K562 (cell line): Measurements from ENCODE around the gene TAF10. TPM values are rescaled to one million over a fixed set of nuclear protein-coding genes. Genes with fewer than 3 reads are reported as not detected.
A peak's percentile ranks its signal among the peaks of the same experiment; 100 is the strongest.

Experiments
- ATAC-seq: fragments of 200-7000 bp; cut with Tn5 transposase; 3 replicates; pipeline ENCODE4 v1.9.1; 2020; ENCODE audit warnings: moderate library complexity
- BruUV-seq: library from RNA; stranded (reverse); fragments of 400-500 nt; replicated peaks from 2 replicates; lab custom pipeline; 2021; lab: Mats Ljungman, UMichigan
- CTCF ChIA-PET: fragments of 300-600 bp; formaldehyde crosslinking; extraction: SDS; loops from one replicate; lab custom pipeline; 2021; ENCODE audit warnings: low intra/inter-chr PET ratio; lab: Yijun Ruan, JAX
- POLR2A ChIA-PET: fragments of 300-600, 350-650 bp; sonication (Branson Sonifier 250); formaldehyde crosslinking; extraction: SDS; loops from one replicate; lab custom pipeline; 2021; ENCODE audit warnings: antibody characterized with exemption, inconsistent platforms; lab: Yijun Ruan, JAX
- DNase-seq, 4 experiments: peaks; one replicate each; pipeline versions ENCODE4 v3.0.0 to v3.0.0-alpha.2; 2011 to 2018; ENCODE audit warnings: low spot score in 3 of 4, mixed read lengths in 3 of 4; ENCODE audit errors: extremely low read depth in 1 of 4
- FAIRE-seq: peaks from 2 replicates; lab custom pipeline; 2011; peaks lifted over from hg19 to GRCh38; lab: Jason Lieb, UNC
- H2AFZ ChIP-seq: 2 replicates; pipeline ENCODE4 v1.6.0; 2011; ENCODE audit warnings: low read depth, low read length, control low read depth, inconsistent platforms
- H3K27ac ChIP-seq: fragments of 200-600 bp; 3 replicates; pipeline ENCODE4 v1.8.0; 2011; ENCODE audit warnings: low read depth, mild to moderate bottlenecking, control low read depth, inconsistent platforms, low read length, moderate library complexity, mixed read lengths; ENCODE audit errors: extremely low read depth
- H3K27me3 ChIP-seq, 2 experiments: fragments of 300-600 bp in 1 of 2; 2 replicates in 1 of 2; 3 replicates in 1 of 2; pipeline versions ENCODE4 v1.6.0 to v1.8.0; 2011; ENCODE audit warnings: inconsistent platforms in 2 of 2, low read length in 2 of 2, mild to moderate bottlenecking in 1 of 2, mixed read lengths in 1 of 2, moderate library complexity in 1 of 2; ENCODE audit not compliant: control insufficient read depth in 2 of 2, insufficient read depth in 2 of 2
- H3K36me3 ChIP-seq: fragments of 300-600 bp; 3 replicates; pipeline ENCODE4 v1.8.0; 2011; ENCODE audit warnings: mild to moderate bottlenecking, low read length, inconsistent platforms; ENCODE audit not compliant: control insufficient read depth, insufficient read depth
- H3K4me1 ChIP-seq, 2 experiments: fragments of 200-600 bp in 1 of 2; replicated peaks in 1 of 2; 2 replicates in 1 of 2; 3 replicates in 1 of 2; pipeline versions ENCODE4 v1.5.1 to v1.8.0; 2011; ENCODE audit warnings: inconsistent platforms in 2 of 2, low read length in 2 of 2, mild to moderate bottlenecking in 1 of 2, mixed read lengths in 1 of 2, moderate library complexity in 1 of 2; ENCODE audit not compliant: control insufficient read depth in 2 of 2, insufficient read depth in 2 of 2
- H3K4me2 ChIP-seq: 2 replicates; pipeline ENCODE4 v1.6.1; 2011; ENCODE audit warnings: low read length, control low read depth, inconsistent platforms, mixed read lengths; ENCODE audit not compliant: insufficient read depth
- H3K4me3 ChIP-seq: fragments of 200-600 bp; sonication (generic), shearing (Covaris generic); 2 replicates; pipeline ENCODE4 v1.5.1; 2016; ENCODE audit warnings: control low read depth, inconsistent platforms
- H3K79me2 ChIP-seq: fragments of 200-600 bp; 3 replicates; pipeline ENCODE4 v1.8.0; 2011; ENCODE audit warnings: low read length, inconsistent platforms; ENCODE audit not compliant: control insufficient read depth, insufficient read depth
- H3K9ac ChIP-seq, 2 experiments: 2 replicates each; pipeline versions ENCODE4 v1.6.0 to v1.6.1; 2011; ENCODE audit warnings: low read depth in 2 of 2, low read length in 2 of 2, control low read depth in 1 of 2, inconsistent platforms in 1 of 2, mild to moderate bottlenecking in 1 of 2, mixed read lengths in 1 of 2; ENCODE audit not compliant: insufficient read depth in 1 of 2
- H3K9me1 ChIP-seq: one replicate; pipeline ENCODE4 v1.6.0; 2011; ENCODE audit warnings: inconsistent platforms, mild to moderate bottlenecking, low read length, moderate library complexity; ENCODE audit not compliant: control insufficient read depth, insufficient read depth
- H3K9me3 ChIP-seq: replicated peaks from 2 replicates; pipeline ENCODE4 v1.5.1; 2011; ENCODE audit warnings: low read depth, low read length, inconsistent platforms; ENCODE audit not compliant: control insufficient read depth, insufficient read depth
- H4K20me1 ChIP-seq: replicated peaks from 2 replicates; pipeline ENCODE4 v1.6.1; 2011; ENCODE audit warnings: low read length, inconsistent platforms, mixed read lengths; ENCODE audit not compliant: control insufficient read depth, insufficient read depth
- CTCFL ChIP-seq: IDR thresholded peaks from 2 replicates; pipeline ENCODE4 v1.6.1; 2011; ENCODE audit warnings: borderline replicate concordance, low read depth, mild to moderate bottlenecking, moderate library complexity, low read length; ENCODE audit not compliant: insufficient read depth, poor library complexity, severe bottlenecking
- GATAD2B ChIP-seq: fragments of 450-650 bp; IDR thresholded peaks from 2 replicates; pipeline ENCODE4 v1.6.1; 2017; ENCODE audit warnings: mild to moderate bottlenecking, borderline replicate concordance
- HCFC1 ChIP-seq: IDR thresholded peaks from 2 replicates; pipeline ENCODE4 v1.6.1; 2012; ENCODE audit warnings: low read depth, low read length, improper control_type of control experiment
- KAT2B ChIP-seq: IDR thresholded peaks from one replicate; pipeline ENCODE4 v1.6.1; 2012; ENCODE audit warnings: low read depth, mild to moderate bottlenecking, control low read depth, inconsistent platforms, low read length, moderate library complexity
- KDM1A ChIP-seq, 2 experiments: fragments of 450-650 bp; IDR thresholded peaks; 2 replicates each; pipeline ENCODE4 v1.6.1; 2016; ENCODE audit warnings: mild to moderate bottlenecking in 2 of 2
- LEF1 ChIP-seq: fragments of 450-650 bp; IDR thresholded peaks from 2 replicates; pipeline ENCODE4 v1.6.1; 2016; ENCODE audit warnings: mild to moderate bottlenecking
- POLR2H ChIP-seq: IDR thresholded peaks from 2 replicates; pipeline ENCODE4 v1.6.1; 2016; ENCODE audit warnings: missing genetic modification characterization, low read depth, mild to moderate bottlenecking, control low read depth, missing compliant biosample characterization, moderate library complexity
- RBM22 ChIP-seq: fragments of 200-400 bp; formaldehyde crosslinking; IDR thresholded peaks from 2 replicates; pipeline ENCODE4 v1.6.1; 2018; ENCODE audit warnings: low read length, low read depth; ENCODE audit not compliant: poor library complexity, severe bottlenecking
- ZBTB7A ChIP-seq: IDR thresholded peaks from 2 replicates; pipeline ENCODE4 v1.6.1; 2011; ENCODE audit warnings: low read depth, mild to moderate bottlenecking, low read length, moderate library complexity, borderline replicate concordance; ENCODE audit not compliant: control insufficient read depth
- ZNF324 ChIP-seq: fragments of 250-450 bp; sonication (Bioruptor Pico); IDR thresholded peaks from 2 replicates; pipeline ENCODE4 v1.4.0; 2020; ENCODE audit warnings: mild to moderate bottlenecking
- WGBS: fragments of 100-300 bp; shearing (Covaris generic); methylation state at CpG from one replicate; pipeline ENCODE4 v1.1.6; 2016; ENCODE audit warnings: low coverage, mixed read lengths; ENCODE audit not compliant: insufficient coverage; ENCODE audit errors: missing lambda C conversion rate; 5-methylcytosine and 5-hydroxymethylcytosine counted together
- in situ Hi-C: fragments of 300-500 bp; cut with MboI; formaldehyde crosslinking; loops from 4 replicates; pipeline ENCODE4 v1.15.0; 2018; ENCODE audit warnings: inconsistent platforms, mixed read lengths
- intact Hi-C: fragments of 100-400 bp; cut with micrococcal nuclease; formaldehyde crosslinking; loops from 2 replicates; pipeline ENCODE4 v1.14.2; 2022
- polyA plus RNA-seq, 8 experiments: library from polyadenylated mRNA; depleted of rRNA in 4 of 8; stranded (reverse) in 5 of 8; unstranded in 3 of 8; fragments of >200 nt; fragmentation: Nextera tagmentation in 2 of 8; fragmentation: Illumina TruSeq in 1 of 8; extraction: Ambion mirVana in 2 of 8; extraction: Trizol in 1 of 8; gene quantifications; 2 replicates each; pipeline versions ENCODE4 v1.2.1 to v1.2.3, GENCODE V29; 2011 to 2014; ENCODE audit warnings: inconsistent platforms in 1 of 8, missing spikeins in 1 of 8
- total RNA-seq, 7 experiments: library from RNA; depleted of rRNA in 6 of 7; stranded (reverse); fragments of >200 nt in 6 of 7; fragmentation: Illumina TruSeq in 2 of 7; extraction: Trizol in 2 of 7; gene quantifications; 2 replicates each; pipeline versions ENCODE4 v1.2.1 to v1.2.3, GENCODE V29; 2011 to 2021; ENCODE audit warnings: low replicate concordance in 1 of 7
- TF ChIP-seq, protein P1 (sequence below): sonication (generic); formaldehyde crosslinking; IDR thresholded peaks from 2 replicates; pipeline ENCODE4 v1.8.0; 2022; ENCODE audit warnings: mild to moderate bottlenecking, missing genetic modification reagents
- TF ChIP-seq, protein P2 (sequence below): fragments of 450-650 bp; IDR thresholded peaks from 2 replicates; pipeline ENCODE4 v1.6.1; 2017; ENCODE audit warnings: antibody characterized with exemption, mild to moderate bottlenecking
- TF ChIP-seq, protein P3 (sequence below): fragments of 250-450 bp; sonication (Bioruptor Pico); IDR thresholded peaks from 2 replicates; pipeline ENCODE4 v1.8.0; 2021; ENCODE audit warnings: moderate library complexity, mild to moderate bottlenecking, inconsistent platforms
- TF ChIP-seq, protein P4 (sequence below): sonication (generic); formaldehyde crosslinking; IDR thresholded peaks from 2 replicates; pipeline ENCODE4 v1.8.1; 2023; ENCODE audit warnings: mild to moderate bottlenecking, missing genetic modification reagents

The TAF10 gene
- total and polyA plus RNA-seq, 9 of the 15 experiments (the other 6 are each of a cell fraction or from before 2014, with no cell fraction given): 19.5 to 197 (median 121) TPM

DNA sequence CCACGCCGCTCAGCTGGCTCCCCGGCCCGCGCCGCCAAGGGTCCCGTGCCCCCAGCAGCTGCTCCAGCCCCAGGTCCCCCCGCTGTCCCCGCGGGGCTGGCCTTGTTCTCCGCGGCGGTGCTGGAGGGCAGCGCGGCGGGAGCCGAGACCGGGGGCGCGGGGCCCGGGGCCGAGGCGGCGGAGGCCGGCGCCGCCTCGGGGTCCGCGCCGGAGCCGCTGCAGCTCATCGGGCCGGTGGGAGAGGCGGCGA is 128 bp downstream of the TAF10 start:
- Histone ChIP-seq H3K9me1 (no peaks in the 10 kb centered on the region), H3K4me1 (peaks cover 25 to 28% of the 10 kb centered on the region in 2 experiments), H3K27ac (peak overlapping the region; percentile 96), H3K36me3 (peaks cover 62% of the 10 kb centered on the region), H3K4me2 (peak overlapping the region; percentile 99), H3K27me3 (no peaks in the 10 kb centered on the region), H3K9me3 (no peaks in the 10 kb centered on the region), H3K79me2 (peaks cover 31% of the 10 kb centered on the region), H2AFZ (0 out of 2 replicates have a peak overlapping the region, but pooled peaks have one; percentile 98), H3K4me3 (peak overlapping the region; percentile 81), H4K20me1 (no peaks in the 10 kb centered on the region), H3K9ac (peak overlapping the region; percentile 92 to 97; a peak in 3 of 4 replicates)
- intact Hi-C loops: loop anchor here (2.0 kb wide), 1 partner anchor 71 kb away; the partner anchor contains the start of gene MRPL17
- BruUV-seq: no TSS peak
- FAIRE-seq (no peak), DNase-seq (no peak), ATAC-seq (no peak)
- 2% methylated on average over 15 of the region's 36 CpGs for WGBS
- ChIA-PET CTCF (no interaction called here), POLR2A (interaction anchor here (0.6 to 2.1 kb wide), 15 partner anchors 10 to 666 kb away, joined by 3 to 12 read pairs (median 3); partner anchors contain the start of gene MRPL17)
- in situ Hi-C loops: no loop called here
- no peak; the same call in 1 of the 2 replicates for TF ChIP-seq HCFC1
- TF ChIP-seq ZBTB7A: peak; percentile 76; the same call in 1 of the 2 replicates
- TF ChIP-seq GATAD2B: peak; percentile 94
- TF ChIP-seq, protein P1, sequence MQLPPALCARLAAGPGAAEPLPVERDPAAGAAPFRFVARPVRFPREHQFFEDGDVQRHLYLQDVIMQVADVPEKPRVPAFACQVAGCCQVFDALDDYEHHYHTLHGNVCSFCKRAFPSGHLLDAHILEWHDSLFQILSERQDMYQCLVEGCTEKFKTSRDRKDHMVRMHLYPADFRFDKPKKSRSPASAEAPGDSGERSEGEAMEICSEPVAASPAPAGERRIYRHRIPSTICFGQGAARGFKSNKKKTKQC (CRISPR knock-in tag): no peak
- TF ChIP-seq KDM1A (IDR thresholded peaks at IDR 0.05): no peak
- no peak for TF ChIP-seq POLR2H (tag)
- TF ChIP-seq, protein P2, sequence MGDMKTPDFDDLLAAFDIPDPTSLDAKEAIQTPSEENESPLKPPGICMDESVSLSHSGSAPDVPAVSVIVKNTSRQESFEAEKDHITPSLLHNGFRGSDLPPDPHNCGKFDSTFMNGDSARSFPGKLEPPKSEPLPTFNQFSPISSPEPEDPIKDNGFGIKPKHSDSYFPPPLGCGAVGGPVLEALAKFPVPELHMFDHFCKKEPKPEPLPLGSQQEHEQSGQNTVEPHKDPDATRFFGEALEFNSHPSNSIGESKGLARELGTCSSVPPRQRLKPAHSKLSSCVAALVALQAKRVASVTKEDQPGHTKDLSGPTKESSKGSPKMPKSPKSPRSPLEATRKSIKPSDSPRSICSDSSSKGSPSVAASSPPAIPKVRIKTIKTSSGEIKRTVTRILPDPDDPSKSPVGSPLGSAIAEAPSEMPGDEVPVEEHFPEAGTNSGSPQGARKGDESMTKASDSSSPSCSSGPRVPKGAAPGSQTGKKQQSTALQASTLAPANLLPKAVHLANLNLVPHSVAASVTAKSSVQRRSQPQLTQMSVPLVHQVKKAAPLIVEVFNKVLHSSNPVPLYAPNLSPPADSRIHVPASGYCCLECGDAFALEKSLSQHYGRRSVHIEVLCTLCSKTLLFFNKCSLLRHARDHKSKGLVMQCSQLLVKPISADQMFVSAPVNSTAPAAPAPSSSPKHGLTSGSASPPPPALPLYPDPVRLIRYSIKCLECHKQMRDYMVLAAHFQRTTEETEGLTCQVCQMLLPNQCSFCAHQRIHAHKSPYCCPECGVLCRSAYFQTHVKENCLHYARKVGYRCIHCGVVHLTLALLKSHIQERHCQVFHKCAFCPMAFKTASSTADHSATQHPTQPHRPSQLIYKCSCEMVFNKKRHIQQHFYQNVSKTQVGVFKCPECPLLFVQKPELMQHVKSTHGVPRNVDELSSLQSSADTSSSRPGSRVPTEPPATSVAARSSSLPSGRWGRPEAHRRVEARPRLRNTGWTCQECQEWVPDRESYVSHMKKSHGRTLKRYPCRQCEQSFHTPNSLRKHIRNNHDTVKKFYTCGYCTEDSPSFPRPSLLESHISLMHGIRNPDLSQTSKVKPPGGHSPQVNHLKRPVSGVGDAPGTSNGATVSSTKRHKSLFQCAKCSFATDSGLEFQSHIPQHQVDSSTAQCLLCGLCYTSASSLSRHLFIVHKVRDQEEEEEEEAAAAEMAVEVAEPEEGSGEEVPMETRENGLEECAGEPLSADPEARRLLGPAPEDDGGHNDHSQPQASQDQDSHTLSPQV: peak; percentile 58; the same call in 1 of the 2 replicates
- TF ChIP-seq, protein P3, sequence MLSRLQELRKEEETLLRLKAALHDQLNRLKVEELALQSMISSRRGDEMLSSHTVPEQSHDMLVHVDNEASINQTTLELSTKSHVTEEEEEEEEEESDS (CRISPR knock-in tag): no peak
- no peak for TF ChIP-seq LEF1
- no peak for TF ChIP-seq KAT2B
- peak; percentile 16 for TF ChIP-seq CTCFL
- no peak for TF ChIP-seq ZNF324 (CRISPR knock-in tag)
- peak; percentile 84 for TF ChIP-seq RBM22
- TF ChIP-seq, protein P4, sequence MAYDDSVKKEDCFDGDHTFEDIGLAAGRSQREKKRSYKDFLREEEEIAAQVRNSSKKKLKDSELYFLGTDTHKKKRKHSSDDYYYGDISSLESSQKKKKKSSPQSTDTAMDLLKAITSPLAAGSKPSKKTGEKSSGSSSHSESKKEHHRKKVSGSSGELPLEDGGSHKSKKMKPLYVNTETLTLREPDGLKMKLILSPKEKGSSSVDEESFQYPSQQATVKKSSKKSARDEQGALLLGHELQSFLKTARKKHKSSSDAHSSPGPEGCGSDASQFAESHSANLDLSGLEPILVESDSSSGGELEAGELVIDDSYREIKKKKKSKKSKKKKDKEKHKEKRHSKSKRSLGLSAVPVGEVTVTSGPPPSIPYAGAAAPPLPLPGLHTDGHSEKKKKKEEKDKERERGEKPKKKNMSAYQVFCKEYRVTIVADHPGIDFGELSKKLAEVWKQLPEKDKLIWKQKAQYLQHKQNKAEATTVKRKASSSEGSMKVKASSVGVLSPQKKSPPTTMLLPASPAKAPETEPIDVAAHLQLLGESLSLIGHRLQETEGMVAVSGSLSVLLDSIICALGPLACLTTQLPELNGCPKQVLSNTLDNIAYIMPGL (CRISPR knock-in tag): 0 out of 2 replicates have a peak, but pooled peaks have one; percentile 21
